Right atrium auricular region (tissue), 2 donors: ENCODE results near the gene MGAT5. TPM values are rescaled to one million over a fixed set of nuclear protein-coding genes. Genes with fewer than 3 reads are reported as not detected.
A peak's percentile ranks its signal among the peaks of the same experiment; 100 is the strongest.

Experiments
- DNase-seq: peaks from one replicate; pipeline ENCODE4 v3.0.0-alpha.2; 2019; ENCODE audit warnings: low spot score
- H3K27ac ChIP-seq, 2 donors: fragments of 200-600 bp; sonication (generic); 1 replicate in 1 of 2; 2 replicates in 1 of 2; pipeline ENCODE4 v1.5.1; 2016 to 2019
- H3K27me3 ChIP-seq, 2 donors: fragments of 200-600 bp; sonication (generic); one replicate each; pipeline versions ENCODE4 v1.5.1 to v1.6.0; 2017 to 2019
- H3K36me3 ChIP-seq: fragments of 200-600 bp; sonication (generic); one replicate; pipeline ENCODE4 v1.5.1; 2016
- H3K4me1 ChIP-seq, 2 donors: fragments of 200-600 bp; sonication (generic); one replicate each; pipeline versions ENCODE4 v1.5.1 to v1.6.0; 2017 to 2019
- H3K4me3 ChIP-seq, 2 donors: fragments of 200-600 bp; sonication (generic); 1 replicate in 1 of 2; 2 replicates in 1 of 2; pipeline ENCODE4 v1.5.1; 2017 to 2019; ENCODE audit warnings: mild to moderate bottlenecking in 1 of 2, moderate library complexity in 1 of 2
- H3K9me3 ChIP-seq, 2 donors: fragments of 200-600 bp; sonication (generic); one replicate each; pipeline ENCODE4 v1.5.1; 2019
- CTCF ChIP-seq, 2 donors: fragments of 200-600 bp; sonication (generic); IDR thresholded peaks; one replicate each; pipeline ENCODE4 v1.5.1; 2019; ENCODE audit warnings: antibody characterized with exemption in 2 of 2
- total RNA-seq, 2 donors: library from RNA; depleted of rRNA; stranded (reverse); fragments of >200 nt; gene quantifications; one replicate each; pipeline ENCODE4 v1.1.0, GENCODE V29; 2016

Gene MGAT5
- total RNA-seq, 2 donors from 2014 or later, result 56.9 to 91.0 TPM

- TF ChIP-seq CTCF (IDR thresholded peaks at IDR 0.05), result no peak
- Histone ChIP-seq H3K36me3 (no peaks in the 10 kb centered on the region), H3K27me3 (no peaks in the 10 kb centered on the region), H3K9me3 (peaks cover 0 to 9% of the 10 kb centered on the region in 2 donors), H3K27ac (no peak overlapping the region), H3K4me3 (no peak overlapping the region), H3K4me1 (peaks cover 0 to 17% of the 10 kb centered on the region in 2 donors)
- no peak for DNase-seq
Observed at GRCh38 chr2:134226601-134227000, 27.3 kb upstream of the MGAT5 start.

- Histone ChIP-seq H3K36me3 (no peaks in the 10 kb centered on the region), H3K4me3 (no peak overlapping the region), H3K27me3 (no peaks in the 10 kb centered on the region), H3K9me3 (peaks cover 0 to 9% of the 10 kb centered on the region in 2 donors), H3K4me1 (peaks cover 0 to 25% of the 10 kb centered on the region in 2 donors), H3K27ac (no peak overlapping the region)
- TF ChIP-seq CTCF (IDR thresholded peaks at IDR 0.05), result no peak
- DNase-seq, result no peak
Observed at GRCh38 chr2:134227666-134228065, 26.2 kb upstream of the MGAT5 start.

GRCh38 chr2:134228493-134228903 lies 25.4 kb upstream of the MGAT5 start:
- peak in 1 of 2 donors; percentile 57 for TF ChIP-seq CTCF (IDR thresholded peaks at IDR 0.05)
- DNase-seq, result no peak
- Histone ChIP-seq H3K27me3 (no peaks in the 10 kb centered on the region), H3K9me3 (peaks cover 0 to 9% of the 10 kb centered on the region in 2 donors), H3K4me1 (peaks cover 0 to 33% of the 10 kb centered on the region in 2 donors), H3K4me3 (no peak overlapping the region), H3K36me3 (no peaks in the 10 kb centered on the region), H3K27ac (no peak overlapping the region)

- no peak for TF ChIP-seq CTCF (IDR thresholded peaks at IDR 0.05)
- Histone ChIP-seq H3K4me1 (peaks cover 0 to 33% of the 10 kb centered on the region in 2 donors), H3K27ac (no peak overlapping the region), H3K4me3 (no peak overlapping the region), H3K9me3 (peaks cover 0 to 9% of the 10 kb centered on the region in 2 donors), H3K27me3 (no peaks in the 10 kb centered on the region), H3K36me3 (no peaks in the 10 kb centered on the region)
- DNase-seq, result no peak
Observed at GRCh38 chr2:134229540-134229939, 24.3 kb upstream of the MGAT5 start.

GRCh38 chr2:134230885-134231284 lies 23.0 kb upstream of the MGAT5 start:
- peaks cover 0 to 29% of the 10 kb centered on the region in 2 donors for H3K4me1 ChIP-seq
- H3K4me3 ChIP-seq, result no peak overlapping the region
- no peak for TF ChIP-seq CTCF (IDR thresholded peaks at IDR 0.05)
- H3K27me3 ChIP-seq, result no peaks in the 10 kb centered on the region
- peaks cover 0 to 9% of the 10 kb centered on the region in 2 donors for H3K9me3 ChIP-seq
- H3K27ac ChIP-seq, result peak overlapping the region; percentile 5 to 10
- no peaks in the 10 kb centered on the region for H3K36me3 ChIP-seq
- DNase-seq, result no peak

GRCh38 chr2:134231301-134231964 lies 22.4 kb upstream of the MGAT5 start:
- TF ChIP-seq CTCF (IDR thresholded peaks at IDR 0.05), result no peak
- H3K27me3 ChIP-seq, result no peaks in the 10 kb centered on the region
- no peaks in the 10 kb centered on the region for H3K36me3 ChIP-seq
- H3K4me3 ChIP-seq, result no peak overlapping the region
- peaks cover 0 to 9% of the 10 kb centered on the region in 2 donors for H3K9me3 ChIP-seq
- H3K4me1 ChIP-seq, result peaks cover 0 to 28% of the 10 kb centered on the region in 2 donors
- H3K27ac ChIP-seq, result peak overlapping the region; percentile 5 to 10
- DNase-seq, result no peak
